Measurements from ENCODE around the gene PPP1R15B. TPM values are rescaled to one million over a fixed set of nuclear protein-coding genes. Genes with fewer than 3 reads are reported as not detected.
A peak's percentile ranks its signal among the peaks of the same experiment; 100 is the strongest.

PPP1R15B gene
- total RNA-seq, 1 donor from 2014 or later, result 30.3 TPM

DNA sequence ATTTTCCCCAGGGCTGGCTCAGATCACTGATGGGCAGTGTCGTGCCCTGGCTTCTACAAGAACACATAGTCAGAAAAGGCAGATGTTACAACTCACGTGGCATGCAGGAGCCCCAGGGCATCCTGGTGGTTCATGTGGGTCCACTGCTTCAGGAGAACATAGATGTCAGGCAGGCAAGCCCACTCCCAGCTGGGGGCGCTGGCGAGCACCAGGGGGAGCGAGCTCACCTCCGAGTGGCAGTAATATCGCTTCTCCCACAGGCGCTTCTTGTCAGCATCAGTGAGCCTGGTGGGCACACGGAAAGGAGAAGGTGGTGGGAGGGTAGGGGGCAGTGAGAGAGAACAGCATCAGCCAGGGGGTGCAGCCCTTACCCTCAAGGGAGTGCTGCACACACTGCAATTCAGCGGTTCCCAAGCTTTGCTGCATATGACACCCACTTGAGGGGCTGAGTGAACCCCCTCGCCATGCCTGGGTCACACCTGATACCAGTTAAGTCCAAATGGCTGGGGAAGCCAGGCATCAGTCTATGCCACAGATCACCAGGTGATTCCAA lies 34.3 kb upstream of the PPP1R15B start:
- no peaks in the 10 kb centered on the region for H3K9me3 ChIP-seq (ENCODE audit: control insufficient read depth in 3 of 3, low read length in 3 of 3)
- peaks cover 58 to 75% (median 73%) of the 10 kb centered on the region in 3 donors for H3K36me3 ChIP-seq (ENCODE audit: control insufficient read depth in 3 of 3, insufficient read depth in 3 of 3, low read length in 3 of 3)

DNA sequence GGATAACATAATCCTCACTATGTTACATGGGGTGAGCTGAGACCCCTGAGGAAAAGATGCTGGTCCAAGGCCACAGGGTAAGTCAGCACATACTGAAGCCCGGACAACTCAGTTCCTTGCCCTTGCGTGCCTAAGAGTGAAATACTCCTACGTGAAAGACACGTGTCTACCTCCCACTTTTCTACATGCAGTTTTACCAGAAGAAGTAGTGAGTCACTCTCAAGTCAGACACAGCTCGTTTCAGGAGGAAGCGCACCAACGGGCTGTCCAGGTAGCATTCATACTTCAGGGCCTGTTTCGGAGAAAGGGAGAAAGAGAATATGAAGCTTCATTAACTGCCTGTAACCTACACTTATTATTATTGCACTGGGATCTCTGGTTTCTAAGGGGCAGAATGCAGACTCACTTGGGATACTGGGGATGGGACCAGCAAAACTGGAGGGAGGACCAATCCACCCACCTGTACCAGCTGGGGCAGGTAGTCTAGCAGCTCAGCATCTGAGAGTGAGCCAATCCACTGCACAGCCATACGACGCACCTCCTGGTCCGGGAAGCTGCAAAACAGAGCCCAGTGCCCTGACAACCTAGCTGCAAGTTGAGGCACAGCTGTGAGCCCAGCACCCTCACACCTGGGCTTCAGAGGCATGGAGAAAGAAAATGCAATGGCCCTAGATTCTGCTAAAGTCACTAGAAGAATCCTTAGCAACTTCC lies 32.4 kb upstream of the PPP1R15B start:
- Histone ChIP-seq H3K4me1 (ENCODE audit: control insufficient read depth in 3 of 3, insufficient read depth in 3 of 3, low read length in 3 of 3) (peaks cover 63 to 83% (median 69%) of the 10 kb centered on the region in 3 donors), H3K4me3 (ENCODE audit: low read length in 3 of 3) (no peak overlapping the region), H3K9me3 (ENCODE audit: control insufficient read depth in 3 of 3, low read length in 3 of 3) (no peaks in the 10 kb centered on the region), H3K27ac (ENCODE audit: low read depth, low read length) (no peak overlapping the region), H3K9ac (ENCODE audit: low read depth in 1 of 3, low read length in 3 of 3) (peak overlapping the region in 1 of 3 donors; percentile 16), H3K36me3 (ENCODE audit: control insufficient read depth in 3 of 3, insufficient read depth in 3 of 3, low read length in 3 of 3) (peaks cover 70 to 85% (median 74%) of the 10 kb centered on the region in 3 donors), H3K27me3 (ENCODE audit: control insufficient read depth in 3 of 3, insufficient read depth in 3 of 3, low read length in 3 of 3) (no peaks in the 10 kb centered on the region)

More for the DNA sequence above, 34.3 kb upstream of the PPP1R15B start:
- no peak overlapping the region for H3K27ac ChIP-seq (ENCODE audit: low read depth, low read length)
- H3K9ac ChIP-seq (ENCODE audit: low read depth in 1 of 3, low read length in 3 of 3), result peak overlapping the region in 1 of 3 donors; percentile 54
- peaks cover 69 to 93% (median 78%) of the 10 kb centered on the region in 3 donors for H3K4me1 ChIP-seq (ENCODE audit: control insufficient read depth in 3 of 3, insufficient read depth in 3 of 3, low read length in 3 of 3)
- H3K27me3 ChIP-seq (ENCODE audit: control insufficient read depth in 3 of 3, insufficient read depth in 3 of 3, low read length in 3 of 3), result no peaks in the 10 kb centered on the region
- H3K4me3 ChIP-seq (ENCODE audit: low read length in 3 of 3), result peak overlapping the region in 2 of 3 donors; percentile 18 to 52

DNA sequence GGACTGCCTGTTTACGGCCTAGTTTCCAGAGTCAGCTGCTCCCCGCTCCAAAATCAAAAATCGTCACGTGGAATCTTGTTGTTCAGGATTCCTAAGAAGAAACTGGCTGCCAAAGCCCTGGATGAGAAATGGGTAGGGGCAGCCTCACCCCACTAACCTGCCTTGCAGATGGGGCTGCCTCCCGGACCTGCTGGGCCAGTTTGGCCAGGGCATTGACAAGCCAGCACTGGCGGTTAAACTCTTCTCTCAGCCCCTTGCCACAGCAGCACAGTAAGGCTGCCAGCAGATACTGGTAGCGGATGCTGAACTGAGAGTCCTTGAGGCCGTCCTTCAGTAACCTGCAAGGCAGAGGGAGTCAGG lies 31.6 kb upstream of the PPP1R15B start:
- peak overlapping the region; percentile 20 for H3K27ac ChIP-seq (ENCODE audit: low read depth, low read length)
- peaks cover 74 to 87% (median 78%) of the 10 kb centered on the region in 3 donors for H3K36me3 ChIP-seq (ENCODE audit: control insufficient read depth in 3 of 3, insufficient read depth in 3 of 3, low read length in 3 of 3)

DNA sequence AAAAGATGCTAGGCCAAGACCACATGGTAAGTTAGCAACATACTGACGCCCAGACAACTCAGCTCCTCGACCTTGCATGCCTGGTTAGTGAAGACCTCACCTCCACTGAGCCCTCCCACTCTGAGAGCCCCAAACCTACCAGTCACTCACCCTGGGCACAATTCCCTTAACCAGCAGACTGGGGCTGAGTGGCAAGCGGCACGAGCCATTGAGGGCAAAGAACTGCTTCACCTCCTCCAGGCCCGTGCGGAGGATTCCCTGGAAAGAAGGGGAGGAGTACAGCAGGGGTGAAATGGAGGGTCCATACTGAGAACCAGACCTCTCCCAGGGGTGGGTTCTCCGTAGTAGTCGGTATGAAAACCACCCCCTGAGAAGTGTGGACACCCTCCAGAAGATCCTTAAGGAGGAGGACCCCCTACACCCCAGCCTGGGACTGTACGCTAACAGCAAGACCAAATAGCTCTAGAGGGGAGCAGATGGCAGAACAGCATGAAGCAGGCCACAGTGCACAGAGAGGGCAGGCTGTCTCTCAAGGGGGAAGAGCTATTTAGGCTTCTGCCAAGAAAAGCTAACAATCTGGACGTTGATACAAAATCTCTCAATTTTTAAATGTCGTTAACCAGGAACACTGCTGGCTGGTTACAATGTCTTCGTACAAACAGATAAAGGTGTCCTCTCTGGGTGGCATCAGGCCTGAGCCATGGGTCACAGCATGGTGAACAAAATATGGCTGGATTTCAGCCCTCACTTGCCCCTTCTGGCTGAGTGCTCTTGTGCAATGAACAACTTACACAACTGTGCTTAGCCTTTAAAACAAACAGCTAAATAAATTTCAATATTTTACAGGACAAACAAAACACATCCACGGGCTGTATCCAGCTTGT lies 31.0 kb upstream of the PPP1R15B start:
- Histone ChIP-seq H3K4me1 (ENCODE audit: control insufficient read depth in 3 of 3, insufficient read depth in 3 of 3, low read length in 3 of 3) (peaks cover 62 to 83% (median 64%) of the 10 kb centered on the region in 3 donors), H3K4me3 (ENCODE audit: low read length in 3 of 3) (no peak overlapping the region), H3K27me3 (ENCODE audit: control insufficient read depth in 3 of 3, insufficient read depth in 3 of 3, low read length in 3 of 3) (no peaks in the 10 kb centered on the region), H3K36me3 (ENCODE audit: control insufficient read depth in 3 of 3, insufficient read depth in 3 of 3, low read length in 3 of 3) (peaks cover 80 to 90% (median 81%) of the 10 kb centered on the region in 3 donors), H3K9me3 (ENCODE audit: control insufficient read depth in 3 of 3, low read length in 3 of 3) (no peaks in the 10 kb centered on the region), H3K9ac (ENCODE audit: low read depth in 1 of 3, low read length in 3 of 3) (peak overlapping the region in 1 of 3 donors; percentile 60), H3K27ac (ENCODE audit: low read depth, low read length) (peak overlapping the region; percentile 20)

More for the DNA sequence above, 31.6 kb upstream of the PPP1R15B start:
- Histone ChIP-seq H3K9me3 (ENCODE audit: control insufficient read depth in 3 of 3, low read length in 3 of 3) (no peaks in the 10 kb centered on the region), H3K4me3 (ENCODE audit: low read length in 3 of 3) (no peak overlapping the region), H3K27me3 (ENCODE audit: control insufficient read depth in 3 of 3, insufficient read depth in 3 of 3, low read length in 3 of 3) (no peaks in the 10 kb centered on the region), H3K9ac (ENCODE audit: low read depth in 1 of 3, low read length in 3 of 3) (peak overlapping the region in 1 of 3 donors; percentile 60), H3K4me1 (ENCODE audit: control insufficient read depth in 3 of 3, insufficient read depth in 3 of 3, low read length in 3 of 3) (peaks cover 62 to 83% (median 66%) of the 10 kb centered on the region in 3 donors)

DNA sequence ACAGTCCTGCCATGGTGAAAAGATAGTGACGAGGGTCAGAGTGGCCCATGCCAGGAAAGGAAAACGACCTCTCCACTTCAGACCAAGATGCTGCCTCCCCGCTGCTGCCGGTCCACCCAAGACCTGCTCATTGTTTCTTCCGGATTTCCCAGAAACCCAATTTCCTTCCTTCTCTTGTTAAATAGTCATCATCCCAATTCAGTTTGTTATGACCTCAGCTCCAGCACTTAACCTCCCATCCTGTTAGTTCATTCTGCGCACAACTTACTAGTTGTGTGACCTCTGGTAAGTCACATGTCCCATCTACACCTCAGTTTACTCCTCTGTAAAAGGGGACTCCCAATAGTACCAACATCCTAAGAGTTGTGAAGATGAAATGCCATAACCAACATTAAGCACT lies 29.9 kb upstream of the PPP1R15B start:
- no peaks in the 10 kb centered on the region for H3K9me3 ChIP-seq (ENCODE audit: control insufficient read depth in 3 of 3, low read length in 3 of 3)
- peak overlapping the region in 1 of 3 donors; percentile 35 for H3K9ac ChIP-seq (ENCODE audit: low read depth in 1 of 3, low read length in 3 of 3)
- no peak overlapping the region for H3K4me3 ChIP-seq (ENCODE audit: low read length in 3 of 3)
- peaks cover 53 to 76% (median 56%) of the 10 kb centered on the region in 3 donors for H3K4me1 ChIP-seq (ENCODE audit: control insufficient read depth in 3 of 3, insufficient read depth in 3 of 3, low read length in 3 of 3)
- peaks cover 80 to 92% (median 89%) of the 10 kb centered on the region in 3 donors for H3K36me3 ChIP-seq (ENCODE audit: control insufficient read depth in 3 of 3, insufficient read depth in 3 of 3, low read length in 3 of 3)
- H3K27me3 ChIP-seq (ENCODE audit: control insufficient read depth in 3 of 3, insufficient read depth in 3 of 3, low read length in 3 of 3), result no peaks in the 10 kb centered on the region
- peak overlapping the region; percentile 54 for H3K27ac ChIP-seq (ENCODE audit: low read depth, low read length)

DNA sequence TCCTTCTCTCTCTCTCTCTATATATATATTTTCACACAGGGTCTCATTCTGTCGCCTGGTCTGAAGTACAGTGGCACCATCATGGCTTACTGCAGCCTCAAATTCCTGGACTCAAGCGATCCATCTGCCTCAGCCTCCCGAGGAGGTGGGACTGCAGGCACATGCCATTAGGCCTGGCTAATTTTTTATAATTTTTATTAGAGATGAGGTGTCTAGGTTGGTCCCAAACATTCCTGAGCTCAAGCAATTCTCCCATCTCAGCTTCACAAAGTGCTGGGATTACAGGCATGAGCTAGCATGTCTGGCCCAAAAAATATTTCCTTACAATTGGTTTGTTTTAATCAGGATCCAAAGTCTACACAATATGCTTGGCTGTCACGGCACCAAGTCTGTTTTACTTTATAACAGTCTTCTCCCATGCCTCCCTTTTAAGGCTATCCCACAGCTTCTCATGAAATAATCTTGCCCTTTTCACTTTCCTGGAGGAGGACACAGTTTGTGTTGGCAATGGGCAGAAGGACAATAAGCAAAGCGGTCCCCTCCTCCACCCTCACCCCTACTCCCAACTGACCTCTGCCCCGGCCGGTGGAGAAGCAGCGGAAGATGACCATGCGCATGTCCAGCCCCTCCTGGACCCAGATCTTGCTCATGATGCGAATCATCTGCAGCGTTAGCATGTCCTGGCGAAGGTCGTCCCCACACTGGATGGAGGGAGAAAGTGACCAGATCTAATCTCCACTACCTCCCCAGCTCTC lies 28.2 kb upstream of the PPP1R15B start:
- H3K27me3 ChIP-seq (ENCODE audit: control insufficient read depth in 3 of 3, insufficient read depth in 3 of 3, low read length in 3 of 3), result no peaks in the 10 kb centered on the region
- H3K4me3 ChIP-seq (ENCODE audit: low read length in 3 of 3), result no peak overlapping the region

DNA sequence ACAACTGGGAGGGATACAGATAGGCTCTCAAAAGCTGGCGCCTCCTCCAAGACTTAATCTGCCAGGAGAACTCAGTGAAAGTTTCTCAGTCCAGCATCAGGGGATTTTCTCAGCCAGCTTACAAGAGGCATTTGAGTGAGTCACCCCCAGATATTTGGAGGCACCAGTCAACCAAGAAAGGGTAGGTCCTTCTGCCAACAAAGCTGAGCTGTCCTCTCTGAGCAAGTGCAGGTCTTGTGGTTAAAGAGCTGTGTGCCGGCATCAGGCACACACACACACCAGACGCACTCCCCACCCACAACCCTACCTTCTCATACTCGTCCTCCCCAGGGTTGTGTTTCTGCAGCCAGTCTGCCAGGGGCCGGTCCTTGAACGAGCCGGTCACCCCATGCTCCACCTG lies 27.0 kb upstream of the PPP1R15B start:
- H3K27me3 ChIP-seq (ENCODE audit: control insufficient read depth in 3 of 3, insufficient read depth in 3 of 3, low read length in 3 of 3), result no peaks in the 10 kb centered on the region
- H3K4me1 ChIP-seq (ENCODE audit: control insufficient read depth in 3 of 3, insufficient read depth in 3 of 3, low read length in 3 of 3), result peaks cover 55 to 76% (median 60%) of the 10 kb centered on the region in 3 donors
- peak overlapping the region; percentile 8 to 54 (median 18) for H3K9ac ChIP-seq (ENCODE audit: low read depth in 1 of 3, low read length in 3 of 3)
- H3K36me3 ChIP-seq (ENCODE audit: control insufficient read depth in 3 of 3, insufficient read depth in 3 of 3, low read length in 3 of 3), result peaks cover 74 to 94% (median 81%) of the 10 kb centered on the region in 3 donors
- H3K4me3 ChIP-seq (ENCODE audit: low read length in 3 of 3), result no peak overlapping the region
- H3K9me3 ChIP-seq (ENCODE audit: control insufficient read depth in 3 of 3, low read length in 3 of 3), result no peaks in the 10 kb centered on the region
- peak overlapping the region; percentile 3 for H3K27ac ChIP-seq (ENCODE audit: low read depth, low read length)

More for the DNA sequence above, 28.2 kb upstream of the PPP1R15B start:
- Histone ChIP-seq H3K9ac (ENCODE audit: low read depth in 1 of 3, low read length in 3 of 3) (peak overlapping the region in 2 of 3 donors; percentile 16 to 21), H3K36me3 (ENCODE audit: control insufficient read depth in 3 of 3, insufficient read depth in 3 of 3, low read length in 3 of 3) (peaks cover 74 to 93% (median 81%) of the 10 kb centered on the region in 3 donors), H3K27ac (ENCODE audit: low read depth, low read length) (no peak overlapping the region), H3K9me3 (ENCODE audit: control insufficient read depth in 3 of 3, low read length in 3 of 3) (no peaks in the 10 kb centered on the region), H3K4me1 (ENCODE audit: control insufficient read depth in 3 of 3, insufficient read depth in 3 of 3, low read length in 3 of 3) (peaks cover 53 to 77% (median 58%) of the 10 kb centered on the region in 3 donors)

DNA sequence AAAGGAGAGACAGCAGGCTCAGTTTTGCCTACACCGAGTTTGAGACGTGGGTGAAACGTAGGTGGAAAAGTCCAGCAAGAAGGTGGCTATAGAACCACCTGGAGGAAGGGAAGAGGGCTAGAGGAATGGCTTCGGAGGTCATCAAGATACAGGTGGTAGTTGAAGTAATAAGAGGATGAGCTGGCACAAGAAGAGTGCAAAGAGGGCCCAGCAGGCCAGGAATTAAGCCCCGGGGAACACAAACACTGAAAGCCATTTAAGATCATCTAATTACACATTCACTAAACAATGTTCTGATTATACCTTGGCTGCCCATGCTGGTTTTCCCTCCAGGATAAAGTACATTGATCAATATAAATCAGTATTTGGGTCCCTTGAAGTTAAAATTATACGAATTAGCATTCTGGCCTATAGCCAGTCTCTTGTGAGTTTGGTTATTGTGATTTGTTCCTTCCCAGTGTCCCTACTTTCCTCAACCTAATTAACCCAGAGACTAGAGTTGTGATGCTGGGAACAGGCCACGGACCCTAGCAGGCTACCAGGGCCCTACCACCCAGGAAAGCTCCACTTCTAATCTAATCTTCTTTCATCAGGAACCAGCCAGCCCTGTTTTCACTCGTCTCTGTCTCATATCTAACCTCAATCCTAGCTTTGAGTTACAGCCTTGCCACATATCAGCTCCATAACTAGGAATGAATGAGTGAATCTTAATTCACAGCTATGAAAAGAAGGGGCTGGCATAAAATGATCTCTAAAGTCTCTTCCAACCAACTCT lies 26.4 kb upstream of the PPP1R15B start:
- Histone ChIP-seq H3K36me3 (ENCODE audit: control insufficient read depth in 3 of 3, insufficient read depth in 3 of 3, low read length in 3 of 3) (peaks cover 74 to 94% (median 81%) of the 10 kb centered on the region in 3 donors), H3K9ac (ENCODE audit: low read depth in 1 of 3, low read length in 3 of 3) (peak overlapping the region in 2 of 3 donors; percentile 2 to 25), H3K9me3 (ENCODE audit: control insufficient read depth in 3 of 3, low read length in 3 of 3) (no peaks in the 10 kb centered on the region), H3K27me3 (ENCODE audit: control insufficient read depth in 3 of 3, insufficient read depth in 3 of 3, low read length in 3 of 3) (no peaks in the 10 kb centered on the region), H3K4me1 (ENCODE audit: control insufficient read depth in 3 of 3, insufficient read depth in 3 of 3, low read length in 3 of 3) (peaks cover 49 to 69% (median 54%) of the 10 kb centered on the region in 3 donors), H3K27ac (ENCODE audit: low read depth, low read length) (peak overlapping the region; percentile 3), H3K4me3 (ENCODE audit: low read length in 3 of 3) (no peak overlapping the region)
